Limb (tissue), 2 donors: Measurements from ENCODE around the gene CEACAM5.
A peak's percentile ranks its signal among the peaks of the same experiment; 100 is the strongest.
"Not testable (repeated sequence)": the region's sequence is repeated elsewhere in the genome, so short reads cannot be mapped to it uniquely, and the experiment has no call there.

Experiments used
- DNase-seq, 2 donors: peaks; one replicate each; pipeline ENCODE4 v3.0.0-alpha.2; 2016; ENCODE audit errors: extremely low spot score in 2 of 2

Gene CEACAM5

GRCh38 chr19:41700381-41701195, 7.8 kb upstream of the CEACAM5 start:
- DNase-seq, result no peak

DNA sequence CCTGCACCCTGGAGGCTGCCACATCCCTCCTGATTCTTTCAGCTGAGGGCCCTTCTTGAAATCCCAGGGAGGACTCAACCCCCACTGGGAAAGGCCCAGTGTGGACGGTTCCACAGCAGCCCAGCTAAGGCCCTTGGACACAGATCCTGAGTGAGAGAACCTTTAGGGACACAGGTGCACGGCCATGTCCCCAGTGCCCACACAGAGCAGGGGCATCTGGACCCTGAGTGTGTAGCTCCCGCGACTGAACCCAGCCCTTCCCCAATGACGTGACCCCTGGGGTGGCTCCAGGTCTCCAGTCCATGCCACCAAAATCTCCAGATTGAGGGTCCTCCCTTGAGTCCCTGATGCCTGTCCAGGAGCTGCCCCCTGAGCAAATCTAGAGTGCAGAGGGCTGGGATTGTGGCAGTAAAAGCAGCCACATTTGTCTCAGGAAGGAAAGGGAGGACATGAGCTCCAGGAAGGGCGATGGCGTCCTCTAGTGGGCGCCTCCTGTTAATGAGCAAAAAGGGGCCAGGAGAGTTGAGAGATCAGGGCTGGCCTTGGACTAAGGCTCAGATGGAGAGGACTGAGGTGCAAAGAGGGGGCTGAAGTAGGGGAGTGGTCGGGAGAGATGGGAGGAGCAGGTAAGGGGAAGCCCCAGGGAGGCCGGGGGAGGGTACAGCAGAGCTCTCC, 6.9 kb upstream of the CEACAM5 start:
- no peak for DNase-seq

DNA sequence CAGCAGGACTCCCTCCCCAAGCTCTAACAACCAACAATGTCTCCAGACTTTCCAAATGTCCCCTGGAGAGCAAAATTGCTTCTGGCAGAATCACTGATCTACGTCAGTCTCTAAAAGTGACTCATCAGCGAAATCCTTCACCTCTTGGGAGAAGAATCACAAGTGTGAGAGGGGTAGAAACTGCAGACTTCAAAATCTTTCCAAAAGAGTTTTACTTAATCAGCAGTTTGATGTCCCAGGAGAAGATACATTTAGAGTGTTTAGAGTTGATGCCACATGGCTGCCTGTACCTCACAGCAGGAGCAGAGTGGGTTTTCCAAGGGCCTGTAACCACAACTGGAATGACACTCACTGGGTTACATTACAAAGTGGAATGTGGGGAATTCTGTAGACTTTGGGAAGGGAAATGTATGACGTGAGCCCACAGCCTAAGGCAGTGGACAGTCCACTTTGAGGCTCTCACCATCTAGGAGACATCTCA, 6.2 kb upstream of the CEACAM5 start:
- DNase-seq, result no peak

DNA sequence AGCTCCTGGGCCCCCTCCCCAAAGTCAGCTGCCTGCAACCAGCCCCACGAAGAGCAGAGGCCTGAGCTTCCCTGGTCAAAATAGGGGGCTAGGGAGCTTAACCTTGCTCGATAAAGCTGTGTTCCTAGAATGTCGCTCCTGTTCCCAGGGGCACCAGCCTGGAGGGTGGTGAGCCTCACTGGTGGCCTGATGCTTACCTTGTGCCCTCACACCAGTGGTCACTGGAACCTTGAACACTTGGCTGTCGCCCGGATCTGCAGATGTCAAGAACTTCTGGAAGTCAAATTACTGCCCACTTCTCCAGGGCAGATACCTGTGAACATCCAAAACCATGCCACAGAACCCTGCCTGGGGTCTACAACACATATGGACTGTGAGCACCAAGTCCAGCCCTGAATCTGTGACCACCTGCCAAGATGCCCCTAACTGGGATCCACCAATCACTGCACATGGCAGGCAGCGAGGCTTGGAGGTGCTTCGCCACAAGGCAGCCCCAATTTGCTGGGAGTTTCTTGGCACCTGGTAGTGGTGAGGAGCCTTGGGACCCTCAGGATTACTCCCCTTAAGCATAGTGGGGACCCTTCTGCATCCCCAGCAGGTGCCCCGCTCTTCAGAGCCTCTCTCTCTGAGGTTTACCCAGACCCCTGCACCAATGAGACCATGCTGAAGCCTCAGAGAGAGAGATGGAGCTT, 4.7 kb upstream of the CEACAM5 start:
- no peak for DNase-seq

- DNase-seq, result peak in 1 of 2 donors; percentile 54
These were observed 2.8 kb upstream of the CEACAM5 start for GRCh38 chr19:41705393-41706174.

GRCh38 chr19:41706741-41707501, 1.5 kb upstream of the CEACAM5 start:
- DNase-seq, result peak in 1 of 2 donors; percentile 33

DNA sequence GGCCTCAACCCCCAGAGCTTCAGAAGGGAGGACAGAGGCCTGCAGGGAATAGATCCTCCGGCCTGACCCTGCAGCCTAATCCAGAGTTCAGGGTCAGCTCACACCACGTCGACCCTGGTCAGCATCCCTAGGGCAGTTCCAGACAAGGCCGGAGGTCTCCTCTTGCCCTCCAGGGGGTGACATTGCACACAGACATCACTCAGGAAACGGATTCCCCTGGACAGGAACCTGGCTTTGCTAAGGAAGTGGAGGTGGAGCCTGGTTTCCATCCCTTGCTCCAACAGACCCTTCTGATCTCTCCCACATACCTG, 969 bp upstream of the CEACAM5 start:
- no peak for DNase-seq

DNA sequence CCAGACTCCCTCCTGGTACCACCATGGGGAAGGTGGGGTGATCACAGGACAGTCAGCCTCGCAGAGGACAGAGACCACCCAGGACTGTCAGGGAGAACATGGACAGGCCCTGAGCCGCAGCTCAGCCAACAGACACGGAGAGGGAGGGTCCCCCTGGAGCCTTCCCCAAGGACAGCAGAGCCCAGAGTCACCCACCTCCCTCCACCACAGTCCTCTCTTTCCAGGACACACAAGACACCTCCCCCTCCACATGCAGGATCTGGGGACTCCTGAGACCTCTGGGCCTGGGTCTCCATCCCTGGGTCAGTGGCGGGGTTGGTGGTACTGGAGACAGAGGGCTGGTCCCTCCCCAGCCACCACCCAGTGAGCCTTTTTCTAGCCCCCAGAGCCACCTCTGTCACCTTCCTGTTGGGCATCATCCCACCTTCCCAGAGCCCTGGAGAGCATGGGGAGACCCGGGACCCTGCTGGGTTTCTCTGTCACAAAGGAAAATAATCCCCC, 505 bp upstream of the CEACAM5 start:
- no peak for DNase-seq

DNA sequence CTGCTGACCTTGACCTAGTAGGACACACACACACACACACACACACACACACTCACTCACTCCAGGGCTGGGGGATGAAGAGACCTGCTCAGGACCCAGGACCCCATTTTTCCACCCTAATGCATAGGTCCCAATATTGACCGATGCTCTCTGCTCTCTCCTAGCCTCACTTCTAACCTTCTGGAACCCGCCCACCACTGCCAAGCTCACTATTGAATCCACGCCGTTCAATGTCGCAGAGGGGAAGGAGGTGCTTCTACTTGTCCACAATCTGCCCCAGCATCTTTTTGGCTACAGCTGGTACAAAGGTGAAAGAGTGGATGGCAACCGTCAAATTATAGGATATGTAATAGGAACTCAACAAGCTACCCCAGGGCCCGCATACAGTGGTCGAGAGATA, 1.1 kb downstream of the CEACAM5 start:
- not testable (repeated sequence) for DNase-seq

GRCh38 chr19:41709951-41710645, 1.7 kb downstream of the CEACAM5 start:
- no peak for DNase-seq

GRCh38 chr19:41711376-41712261, 3.2 kb downstream of the CEACAM5 start:
- no peak for DNase-seq

GRCh38 chr19:41714598-41714997, 6.2 kb downstream of the CEACAM5 start:
- no peak for DNase-seq

- DNase-seq, result no peak
These were observed 10.3 kb downstream of the CEACAM5 start for GRCh38 chr19:41718761-41719160.

GRCh38 chr19:41720103-41720502, 11.7 kb downstream of the CEACAM5 start:
- DNase-seq, result no peak

DNA sequence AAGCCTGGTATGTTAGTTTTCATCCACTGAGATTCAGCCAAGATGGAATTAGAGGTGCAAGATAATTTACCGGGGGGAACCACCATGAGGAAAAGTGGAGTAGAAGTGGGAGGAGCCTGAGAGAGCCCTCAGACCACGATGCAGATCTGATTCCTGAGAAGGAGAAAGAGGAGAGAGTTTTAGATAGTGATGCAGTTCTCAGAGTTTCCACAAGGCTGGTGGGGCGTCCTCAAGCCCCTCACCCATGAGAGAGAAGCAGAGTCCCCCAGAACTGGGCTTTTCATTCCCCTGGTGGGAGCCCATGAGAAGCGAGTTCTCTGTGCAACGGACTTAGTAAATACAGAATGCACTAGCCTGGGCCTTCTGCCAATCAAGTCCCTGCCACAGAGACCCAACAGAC, 18.1 kb downstream of the CEACAM5 start:
- DNase-seq, result no peak

DNA sequence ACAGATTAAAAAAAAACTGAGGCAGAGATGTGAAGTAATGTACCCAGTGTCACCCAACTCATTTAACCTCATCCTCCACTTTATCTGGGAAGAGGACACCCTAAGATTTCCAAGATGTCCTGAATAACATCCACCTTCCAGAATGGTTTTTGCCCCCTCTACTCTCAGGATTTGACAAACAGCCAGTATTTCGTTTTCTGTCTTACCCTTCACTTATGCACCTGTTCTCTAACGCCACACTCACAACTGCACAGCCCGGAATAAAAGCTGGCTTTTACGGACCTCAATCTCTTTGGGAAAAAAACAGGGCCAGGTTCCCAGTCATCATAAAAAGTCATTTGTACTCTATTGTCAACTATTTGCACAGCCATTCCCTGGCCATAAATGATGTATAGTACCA, 25.7 kb downstream of the CEACAM5 start:
- no peak for DNase-seq

- no peak for DNase-seq
These were observed 26.2 kb downstream of the CEACAM5 start for GRCh38 chr19:41734585-41734984.

DNA sequence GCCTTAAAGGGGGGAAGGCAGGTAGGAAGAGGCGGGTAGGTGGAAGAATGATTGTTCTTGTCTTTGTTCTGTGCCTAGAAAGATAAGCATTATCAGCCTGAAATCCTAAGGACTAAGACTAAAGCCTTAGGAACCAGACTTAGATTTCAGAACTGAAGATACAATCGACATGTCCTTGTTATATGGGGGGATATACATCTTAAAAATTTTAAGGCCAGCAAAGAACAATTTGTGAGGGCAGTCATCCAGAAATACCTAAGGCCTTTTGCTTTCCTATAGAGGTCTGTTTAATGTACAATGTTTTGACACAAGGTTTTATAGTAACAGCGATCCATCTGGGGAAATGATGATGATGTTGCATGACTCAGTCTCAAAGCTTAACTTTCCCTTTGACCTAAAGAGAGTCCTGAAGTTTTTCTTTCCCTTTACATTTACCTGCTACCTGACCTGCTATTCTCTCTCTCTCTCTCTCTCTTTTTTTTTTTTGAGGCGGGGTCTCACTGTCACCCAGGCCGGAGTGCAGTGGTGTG, 26.7 kb downstream of the CEACAM5 start:
- DNase-seq, result no peak

- no peak for DNase-seq
These were observed 30.9 kb downstream of the CEACAM5 start for GRCh38 chr19:41739361-41739760.
